OCI-LY7 (cell line): ENCODE results near the gene NNAT.

Experiments used
- CTCF ChIP-seq: fragments of 200-600 bp; sonication (generic); conservative IDR thresholded peaks from 2 replicates; pipeline ENCODE4 v1.5.1; 2014; ENCODE audit warnings: mild to moderate bottlenecking, antibody characterized with exemption, low read length, moderate library complexity, mixed read lengths
- EZH2phosphoT487 ChIP-seq: fragments of 200-600 bp; sonication (generic); IDR thresholded peaks from 2 replicates; pipeline ENCODE4 v1.6.1; 2018; ENCODE audit warnings: low read depth, borderline replicate concordance, mild to moderate bottlenecking, mixed run types, antibody characterized with exemption, low read length, moderate library complexity, mixed read lengths

GRCh38 chr20:37552415-37552814 lies 31.4 kb downstream of the NNAT start:
- TF ChIP-seq CTCF, result no peak
- TF ChIP-seq EZH2phosphoT487, result no peak
